GM21723 (cell line): ENCODE measurements around the gene ELL2.

Experiments used
- ATAC-seq: cut with Tn5 transposase; IDR thresholded peaks from one replicate; pipeline ENCODE4 v1.9.1; 2021; ENCODE audit warnings: mild to moderate bottlenecking, moderate library complexity; ENCODE audit not compliant: unreplicated experiment

Gene ELL2

DNA sequence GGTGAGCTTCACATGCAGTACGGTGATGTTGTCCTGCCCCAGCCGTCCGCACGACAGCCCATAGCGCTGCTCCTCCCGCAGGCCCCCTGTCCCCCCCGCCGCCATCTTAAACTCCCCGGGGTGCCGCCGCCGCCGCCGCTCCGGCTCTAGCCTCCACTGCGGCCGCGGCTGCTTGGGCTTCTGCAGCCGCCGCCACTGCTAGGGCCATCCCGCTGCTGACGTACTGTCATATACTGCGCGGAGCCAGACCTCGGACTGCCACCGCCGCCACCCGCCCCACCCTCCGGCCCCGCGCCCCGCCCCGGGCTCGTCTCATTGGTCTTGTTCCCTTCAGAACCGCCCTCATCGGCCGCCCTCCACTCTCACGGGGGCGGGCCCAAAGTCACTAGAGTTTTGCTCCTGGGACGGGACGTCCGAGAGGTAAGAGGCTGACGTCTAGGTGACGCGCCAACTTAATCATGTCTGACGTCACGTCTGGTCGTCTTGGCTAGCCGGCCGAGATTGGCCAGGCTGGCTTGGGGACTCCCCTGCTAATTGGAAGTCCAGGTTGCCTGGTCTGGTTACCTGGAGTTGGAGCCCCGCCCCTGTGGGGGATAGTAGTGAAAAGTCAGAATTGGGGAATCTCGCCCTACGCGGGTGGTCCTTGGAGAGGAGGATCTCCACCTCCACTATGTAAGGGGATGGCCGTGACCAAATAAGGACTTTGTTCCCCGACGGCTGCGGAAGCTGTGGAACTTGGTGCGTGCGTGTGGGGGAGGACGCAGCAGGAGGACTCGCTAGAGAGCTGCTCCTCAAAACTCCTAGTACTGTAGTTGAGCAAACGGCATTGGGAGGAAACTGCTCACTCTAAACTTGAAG is at the start of gene ELL2:
Gene ELL2, minus strand, starts transcription at position 235 of the 858 bp plus-strand sequence. Its CDS starts 130 bp downstream, at position 105.
- ATAC-seq: peak; percentile 90

DNA sequence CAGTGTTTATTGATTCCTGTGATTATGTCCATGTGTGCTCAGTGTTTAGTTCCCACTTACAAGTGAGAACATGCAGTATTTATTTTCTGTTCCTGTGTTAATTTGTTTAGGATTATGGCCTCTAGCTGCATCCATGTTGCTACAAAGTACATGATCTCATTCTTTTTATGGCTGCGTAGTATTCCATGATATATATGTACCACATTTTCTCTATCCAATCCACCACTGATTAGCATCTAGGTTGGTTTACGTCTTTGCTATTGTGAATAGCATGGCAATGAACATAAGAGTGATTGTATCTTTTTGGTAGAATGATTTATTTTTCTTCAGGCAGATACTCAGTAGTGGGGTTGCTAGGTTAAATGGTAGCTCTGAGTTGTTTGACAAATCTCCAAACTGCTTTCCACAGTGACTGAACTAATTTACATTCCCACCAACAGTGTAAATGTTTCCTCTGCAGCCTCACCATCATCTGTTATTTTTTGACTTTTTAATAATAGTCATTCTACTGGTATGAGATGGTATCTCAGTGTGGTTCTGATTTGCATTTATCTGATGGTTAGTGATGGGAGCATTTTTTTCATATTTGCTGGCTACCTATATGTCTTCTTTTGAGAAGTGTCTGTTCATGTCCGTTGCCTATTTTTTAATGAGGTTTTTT is 47.5 kb upstream of the ELL2 start:
- no peak for ATAC-seq

DNA sequence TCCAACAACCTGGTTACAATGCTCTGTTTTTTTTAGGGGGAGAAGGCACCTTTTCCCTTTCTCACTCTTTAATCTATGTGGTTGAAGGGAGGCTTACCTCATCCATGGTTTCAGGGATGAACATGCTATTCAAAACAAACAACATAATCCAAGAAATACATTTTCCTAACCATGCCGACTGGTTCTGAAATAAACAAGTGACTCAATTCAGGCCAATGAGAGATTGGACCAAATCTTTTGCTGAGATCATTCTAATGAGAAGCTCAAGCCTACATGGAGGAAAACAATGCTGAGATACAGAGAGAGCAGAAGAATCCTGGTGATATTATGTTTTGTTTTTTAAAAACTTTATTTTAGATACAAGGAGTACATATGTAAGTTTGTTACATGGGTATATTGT is 46.8 kb upstream of the ELL2 start:
- no peak for ATAC-seq

DNA sequence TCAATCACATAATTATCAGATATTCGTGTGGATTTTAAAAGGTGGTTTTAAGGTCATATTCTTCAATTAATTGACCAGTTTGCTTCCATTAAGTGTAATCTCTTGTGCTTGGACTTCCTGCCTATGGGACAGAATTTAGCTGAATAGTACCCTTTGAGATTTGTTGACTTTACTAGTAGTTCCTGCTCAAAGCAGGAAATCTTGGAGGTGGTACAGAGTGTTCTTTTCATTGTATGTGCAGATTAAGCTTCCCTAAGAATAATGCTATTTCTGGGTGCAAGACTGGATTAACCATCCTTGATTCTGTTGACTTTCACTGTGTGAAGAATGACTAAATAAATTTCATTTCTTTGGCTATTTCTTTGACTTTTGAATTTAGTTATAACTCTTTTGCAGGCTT is 45.4 kb upstream of the ELL2 start:
- no peak for ATAC-seq

DNA sequence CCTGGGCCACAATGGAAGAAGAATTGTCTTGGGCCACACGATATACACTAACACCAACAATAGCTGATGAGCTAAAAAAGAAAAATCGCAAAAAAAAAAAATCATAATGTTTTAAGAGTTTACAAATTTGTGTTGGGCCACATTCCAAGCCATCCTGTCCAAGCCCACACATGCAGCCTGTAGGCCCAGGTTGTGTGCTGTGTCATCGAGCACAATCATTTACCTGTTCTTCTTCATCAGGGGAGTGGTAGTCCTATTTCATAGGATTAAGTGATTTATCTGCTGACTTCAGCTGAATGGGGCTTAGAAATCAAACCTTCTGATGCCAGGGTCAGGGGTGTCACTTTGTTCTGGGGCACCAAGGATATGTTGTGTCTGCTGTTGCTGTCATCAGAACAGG is 44.6 kb upstream of the ELL2 start:
- ATAC-seq: no peak

DNA sequence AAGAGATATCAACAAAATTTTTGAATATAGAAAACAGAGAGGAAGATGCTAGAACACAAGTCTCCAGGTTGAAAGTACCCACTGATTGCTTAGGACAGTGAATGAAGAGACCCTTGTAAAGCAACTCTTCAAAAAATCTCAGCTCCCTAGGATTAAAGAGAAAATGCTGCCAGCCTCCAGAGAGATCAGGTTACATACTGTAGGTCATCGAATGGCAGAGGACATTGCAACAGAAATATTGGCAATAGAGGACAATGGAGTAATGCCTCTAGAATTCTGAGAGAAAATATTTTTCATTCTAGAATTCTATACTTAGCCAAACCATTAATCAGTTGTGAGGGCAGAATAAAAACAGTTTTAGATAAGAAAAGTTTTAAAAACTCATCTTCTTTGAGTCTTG is 43.1 kb upstream of the ELL2 start:
- ATAC-seq: no peak

DNA sequence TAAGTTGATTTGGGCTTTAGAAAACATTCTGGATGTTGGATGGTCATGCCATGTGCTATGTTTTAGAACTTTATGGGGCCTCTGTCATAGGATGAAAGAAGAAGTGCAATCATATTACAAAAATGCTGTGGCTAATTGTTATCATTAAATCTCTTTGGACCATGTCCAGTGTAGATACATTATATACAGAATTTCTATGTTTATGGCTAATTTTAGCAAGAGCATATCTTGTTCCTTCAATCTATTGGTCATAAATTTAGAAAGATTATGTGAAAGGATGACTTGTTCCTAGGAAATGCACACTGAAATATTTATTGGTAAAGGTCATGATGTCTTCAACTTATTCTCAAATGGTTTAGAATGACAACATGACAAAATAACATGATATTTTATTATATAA is 42.4 kb upstream of the ELL2 start:
- no peak for ATAC-seq

DNA sequence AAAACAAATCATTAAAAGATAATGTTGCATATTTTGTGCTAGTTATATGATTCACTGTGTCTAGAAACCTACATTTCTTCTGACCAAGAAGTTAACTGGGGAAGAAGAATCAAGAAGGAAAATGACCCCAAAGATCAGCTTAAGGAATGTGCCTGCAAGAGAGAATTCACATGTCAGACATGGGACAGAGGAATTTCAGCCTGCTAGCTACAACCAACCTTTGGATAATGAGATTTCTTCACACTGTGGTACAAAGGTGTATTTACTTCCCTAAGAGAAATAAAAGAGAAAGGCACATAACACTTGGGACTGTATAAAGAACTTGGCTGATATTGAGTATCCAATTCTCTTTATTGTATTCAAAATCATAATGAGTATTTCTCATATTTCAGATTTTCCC is 39.6 kb upstream of the ELL2 start:
- no peak for ATAC-seq

DNA sequence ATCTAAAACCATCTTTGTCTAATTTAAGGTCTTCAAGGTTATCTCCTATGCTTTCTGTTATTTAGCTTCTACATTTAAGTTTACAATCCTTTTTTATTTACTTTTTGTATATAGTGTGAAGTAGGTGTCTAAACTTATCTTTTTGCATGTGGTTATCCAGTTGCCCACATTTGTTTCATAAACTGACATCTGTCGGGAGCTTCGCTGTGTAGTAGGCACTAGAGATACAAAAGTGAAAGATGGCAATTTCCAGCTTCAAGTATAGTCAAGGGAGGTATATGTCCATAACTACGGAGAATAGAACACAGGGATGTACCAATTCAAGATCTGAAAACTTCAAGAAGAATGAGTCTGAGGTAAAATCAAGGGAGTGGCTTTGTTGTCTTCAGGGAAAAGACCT is 38.7 kb upstream of the ELL2 start:
- ATAC-seq: no peak

DNA sequence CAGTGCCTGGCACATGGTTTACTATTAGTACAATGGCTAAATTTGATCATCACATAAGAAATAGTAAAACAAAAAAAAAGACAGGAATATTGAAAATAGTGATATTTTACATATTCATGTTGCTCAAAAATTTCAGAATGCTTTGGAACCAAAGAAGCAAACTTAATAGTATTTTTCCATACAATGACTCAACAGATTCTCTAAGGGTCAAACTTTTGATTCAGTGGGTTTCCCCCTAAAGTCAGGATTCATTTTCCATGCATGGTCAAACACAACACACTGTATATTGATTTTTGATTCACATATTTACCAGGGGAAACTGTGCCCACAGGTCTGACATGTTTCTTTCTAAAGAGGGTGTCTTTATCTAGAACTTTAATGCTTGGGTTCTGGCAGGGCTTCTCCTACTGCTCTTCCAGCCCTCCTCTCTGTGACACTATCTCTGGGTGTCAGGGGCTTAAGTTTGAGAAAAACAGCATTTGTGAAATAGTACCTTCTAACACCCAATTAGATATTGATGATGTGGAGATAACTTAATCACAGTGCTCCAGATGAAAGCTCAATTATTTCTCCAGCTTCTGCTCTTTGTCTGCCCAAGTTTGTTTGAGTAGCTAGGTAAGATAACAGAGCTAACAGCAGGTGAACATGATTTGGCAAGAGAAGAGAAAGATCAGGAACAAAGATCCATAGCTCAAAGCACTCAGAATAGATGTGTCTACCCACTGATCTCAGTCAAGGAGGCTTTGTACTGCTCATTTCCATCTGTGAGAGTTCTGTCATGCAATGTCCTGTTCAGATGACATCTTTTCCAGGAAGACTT is 35.5 kb upstream of the ELL2 start:
- no peak for ATAC-seq

DNA sequence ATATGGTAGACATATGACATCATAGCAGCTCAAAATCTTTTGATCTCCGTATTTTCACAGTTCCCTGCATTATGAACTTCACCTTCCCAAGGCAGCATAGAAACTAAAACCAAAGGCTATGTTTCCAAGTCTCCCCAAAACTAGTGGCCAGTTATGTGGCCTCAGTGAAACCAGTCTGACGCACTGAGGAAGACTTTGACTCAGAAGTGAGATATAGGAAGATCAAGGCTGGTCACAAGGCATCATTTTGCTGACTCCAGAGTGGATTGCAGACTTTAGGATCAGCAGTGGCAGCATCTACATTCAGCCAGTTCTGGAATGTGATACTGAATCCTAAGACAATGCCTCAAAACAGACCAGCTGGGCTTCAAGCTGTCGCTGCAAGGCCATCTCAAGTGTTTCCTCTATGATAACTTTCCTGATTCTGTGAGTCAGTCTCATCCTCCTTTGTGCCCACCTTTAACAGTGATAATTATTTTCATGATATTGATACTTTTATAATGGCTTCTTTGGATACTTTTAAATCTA is 34.4 kb upstream of the ELL2 start:
- no peak for ATAC-seq

DNA sequence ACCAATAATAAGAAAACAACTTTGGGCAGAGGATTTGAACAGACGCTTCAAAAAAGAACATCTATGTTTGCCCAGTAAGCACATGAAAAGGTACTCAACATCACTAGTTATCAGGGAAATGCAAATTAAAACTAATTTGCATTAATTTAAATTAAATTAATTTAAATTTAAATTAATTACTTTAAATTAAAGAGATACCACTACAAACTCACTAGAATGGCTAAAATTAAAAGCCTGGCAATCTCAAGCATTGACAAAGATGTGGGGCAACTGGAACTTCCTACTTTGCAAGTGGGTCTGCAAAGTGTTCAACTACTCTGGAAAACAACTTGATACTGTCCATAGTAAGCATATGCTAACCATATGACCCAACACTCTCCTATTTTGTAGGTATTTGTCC is 32.1 kb upstream of the ELL2 start:
- ATAC-seq: no peak

DNA sequence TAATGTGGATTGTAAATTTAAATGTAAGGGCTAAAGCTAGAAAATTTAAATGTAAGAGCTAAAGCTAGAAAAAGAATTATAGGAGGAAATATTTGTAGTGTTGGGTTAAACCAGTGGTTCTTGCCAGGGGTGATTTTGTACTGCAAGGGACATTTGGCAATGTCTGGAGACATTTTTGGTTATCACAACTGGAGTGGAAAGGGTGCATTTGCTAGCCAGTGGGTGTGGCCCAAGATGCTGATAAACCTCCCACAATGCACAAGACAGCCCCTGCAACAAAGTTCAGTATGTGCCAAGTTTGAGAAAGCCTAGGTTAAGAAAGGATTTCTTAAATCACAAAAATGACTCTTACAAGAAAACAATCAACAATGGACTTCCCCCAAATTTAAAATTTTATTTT is 31.6 kb upstream of the ELL2 start:
- ATAC-seq: no peak

DNA sequence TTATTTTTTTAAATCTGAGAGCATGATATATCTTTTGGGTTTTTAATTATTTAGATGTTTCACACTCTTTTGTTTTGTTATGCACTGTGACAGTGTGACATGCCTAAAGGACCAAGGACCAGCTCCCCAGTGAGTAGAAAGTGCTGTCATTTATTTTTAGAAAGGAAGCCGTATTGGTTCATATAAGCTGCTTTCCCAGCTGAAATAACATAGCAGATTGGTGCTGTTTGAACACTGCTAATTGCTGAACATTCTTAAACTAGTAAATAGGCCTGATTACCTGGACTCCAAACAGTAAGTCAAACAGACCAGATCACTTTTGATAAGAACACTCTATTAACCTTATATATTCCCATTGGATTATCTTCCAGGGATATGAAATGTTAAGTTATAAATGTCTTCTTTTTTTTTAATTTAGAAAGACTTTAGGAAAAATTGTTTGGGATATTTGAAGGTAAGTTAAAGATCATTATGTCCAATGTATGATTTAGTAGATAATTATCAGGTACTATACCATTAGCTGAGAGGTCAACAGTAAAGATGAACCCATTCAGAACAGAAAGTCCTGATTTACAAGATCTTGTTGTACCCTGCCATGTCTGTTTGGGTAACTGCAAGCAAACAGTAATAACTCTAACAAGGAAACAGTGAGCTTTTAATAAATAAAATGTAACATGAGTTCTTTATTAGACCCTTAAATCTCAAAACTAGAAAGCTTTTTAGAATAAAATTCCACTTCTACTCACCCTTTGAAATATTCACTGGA is 27.8 kb upstream of the ELL2 start:
- no peak for ATAC-seq

DNA sequence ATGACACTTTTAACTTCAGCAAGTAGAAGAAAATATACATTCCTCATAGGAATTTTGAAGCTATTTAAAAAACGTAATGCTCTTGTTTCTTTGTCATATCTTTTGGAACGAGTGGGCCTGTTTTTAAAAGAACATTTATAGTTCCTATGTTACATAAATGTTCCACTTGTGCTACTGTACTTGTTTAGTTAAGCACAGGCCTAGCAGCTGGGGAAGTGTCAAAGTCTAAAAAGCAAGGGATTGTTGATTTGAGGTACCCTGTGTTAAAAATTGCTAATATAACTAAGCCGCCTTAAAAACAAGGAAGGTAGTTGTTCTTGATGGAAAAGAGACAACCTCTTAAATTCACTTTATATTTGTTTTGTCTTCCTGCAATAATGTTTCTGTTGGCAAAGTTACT is 27.2 kb upstream of the ELL2 start:
- ATAC-seq: no peak

DNA sequence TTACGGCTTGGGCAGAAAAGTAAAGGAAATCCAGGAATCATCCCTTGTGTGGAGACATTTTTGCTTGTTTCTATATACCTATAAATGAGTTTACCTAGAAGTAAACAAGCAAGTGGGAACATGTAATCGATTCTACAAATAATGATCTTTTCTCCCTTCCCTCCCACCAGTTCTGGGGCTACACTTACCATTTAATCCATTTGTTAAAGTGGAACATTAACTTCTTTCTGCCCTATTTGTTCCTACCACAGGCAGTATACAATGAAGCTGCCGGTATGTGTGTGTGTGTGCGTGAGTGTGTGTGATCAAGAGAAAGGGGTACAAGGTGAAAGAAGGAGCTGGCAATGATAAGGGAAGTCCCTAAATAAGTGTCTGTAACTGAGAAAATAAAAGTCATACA is 26.4 kb upstream of the ELL2 start:
- no peak for ATAC-seq

DNA sequence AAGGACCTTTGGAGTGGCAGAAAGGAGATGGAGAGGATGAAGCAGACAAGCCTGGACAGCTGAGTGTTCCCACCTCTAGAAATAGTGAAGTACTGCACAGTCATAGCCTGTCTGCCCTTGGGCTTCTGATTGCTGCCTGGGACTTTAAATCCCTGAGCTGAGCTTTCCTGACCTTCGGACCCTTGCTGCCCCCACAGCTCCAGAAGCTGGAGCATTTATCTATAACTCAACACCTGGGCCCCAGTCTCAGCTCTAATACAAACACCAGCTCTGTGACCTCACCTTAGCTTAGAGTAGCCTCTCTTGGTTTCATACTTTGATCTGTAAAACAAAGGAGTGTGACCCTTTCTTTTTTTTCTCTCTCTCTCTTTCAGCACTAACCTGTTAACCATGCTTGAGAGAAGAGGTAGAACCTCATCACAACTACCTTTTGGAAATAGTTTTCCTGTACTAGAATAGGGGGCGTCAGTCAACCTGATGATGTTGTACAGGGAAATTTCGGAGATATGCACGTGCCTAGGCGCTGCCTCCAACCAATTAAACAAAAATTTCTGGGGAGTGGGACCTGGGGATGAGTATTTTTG is 25.4 kb upstream of the ELL2 start:
- ATAC-seq: no peak

DNA sequence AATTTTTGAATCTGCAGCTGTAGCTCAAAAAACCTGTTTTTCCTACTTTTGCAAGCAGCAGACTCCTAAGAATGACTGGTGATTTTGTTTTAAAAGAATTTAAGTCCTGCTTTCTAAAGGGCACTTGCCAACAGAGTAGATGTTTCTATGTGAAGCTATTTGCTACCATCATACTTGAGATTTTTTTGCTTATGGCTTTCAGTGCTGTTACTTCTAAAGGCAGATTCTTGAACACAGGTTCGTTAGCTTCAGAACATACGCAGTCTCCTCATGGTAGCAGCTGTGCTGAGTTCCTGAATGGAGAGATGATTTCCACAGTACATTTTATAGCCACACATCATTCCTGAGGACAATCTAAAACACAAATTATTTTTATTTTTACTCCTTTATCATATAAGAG is 24.4 kb upstream of the ELL2 start:
- ATAC-seq: no peak

DNA sequence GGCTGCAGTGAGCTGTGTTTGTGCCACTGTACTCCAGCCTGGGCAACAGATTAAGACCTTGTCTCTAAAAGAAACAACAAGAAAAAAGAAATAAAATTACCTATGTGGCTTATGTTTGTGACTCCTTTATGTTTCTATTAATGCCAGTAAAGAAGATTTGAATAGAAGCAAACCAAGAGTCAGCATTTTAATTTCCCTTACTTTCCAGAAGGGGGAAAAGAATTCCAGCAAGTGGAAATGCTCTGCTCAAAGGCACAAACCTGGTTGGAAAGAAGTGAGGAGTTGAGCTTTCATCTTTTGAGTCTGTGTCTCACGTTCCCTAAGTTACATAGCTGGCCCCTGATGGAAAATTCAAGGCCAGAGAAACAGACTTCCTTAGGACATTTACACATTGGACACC is 23.6 kb upstream of the ELL2 start:
- no peak for ATAC-seq

DNA sequence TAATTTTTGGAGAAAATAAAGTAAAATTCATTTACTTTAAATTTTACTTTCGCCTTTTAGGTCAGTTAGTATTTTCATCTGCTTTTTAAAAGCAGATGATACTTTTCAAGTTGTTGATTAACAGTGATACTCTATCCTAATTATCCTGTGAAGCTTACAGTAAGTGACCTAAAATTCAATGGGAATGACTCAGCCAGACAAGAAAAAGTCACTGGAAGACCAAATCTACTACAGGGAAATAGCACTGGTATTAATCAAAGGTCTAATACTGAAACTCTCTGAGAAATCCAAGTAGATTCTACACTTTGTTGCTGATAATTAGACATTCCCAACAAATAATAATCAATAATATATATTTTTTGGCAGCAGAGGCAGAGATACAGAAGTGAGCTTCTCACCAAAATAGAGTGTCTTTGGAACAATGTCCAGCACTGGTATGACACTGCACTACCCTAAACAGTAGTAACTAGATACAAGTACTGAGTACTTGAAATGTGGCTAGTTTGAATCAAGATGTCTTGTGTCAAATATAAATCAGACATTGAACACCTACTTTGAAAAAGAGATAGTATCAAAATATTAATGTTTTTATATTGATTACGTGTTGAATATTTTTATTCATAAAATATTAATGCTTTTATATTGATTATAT is 22.8 kb upstream of the ELL2 start:
- no peak for ATAC-seq
